GM12874 (cell line): ENCODE data around the gene EYS.

ENCODE experiments used
- CTCF ChIP-seq: IDR thresholded peaks from 2 replicates; pipeline ENCODE4 v1.5.1; 2011; ENCODE audit warnings: low read depth, mild to moderate bottlenecking, control low read depth, low read length, moderate library complexity; ENCODE audit not compliant: insufficient read depth

EYS gene

GRCh38 chr6:64807785-64808184 lies 899.2 kb downstream of the EYS start:
- TF ChIP-seq CTCF: no peak

GRCh38 chr6:64803470-64804166 lies 903.4 kb downstream of the EYS start:
- no peak for TF ChIP-seq CTCF

- no peak for TF ChIP-seq CTCF
These were observed 914.5 kb downstream of the EYS start for GRCh38 chr6:64792534-64792933.

DNA sequence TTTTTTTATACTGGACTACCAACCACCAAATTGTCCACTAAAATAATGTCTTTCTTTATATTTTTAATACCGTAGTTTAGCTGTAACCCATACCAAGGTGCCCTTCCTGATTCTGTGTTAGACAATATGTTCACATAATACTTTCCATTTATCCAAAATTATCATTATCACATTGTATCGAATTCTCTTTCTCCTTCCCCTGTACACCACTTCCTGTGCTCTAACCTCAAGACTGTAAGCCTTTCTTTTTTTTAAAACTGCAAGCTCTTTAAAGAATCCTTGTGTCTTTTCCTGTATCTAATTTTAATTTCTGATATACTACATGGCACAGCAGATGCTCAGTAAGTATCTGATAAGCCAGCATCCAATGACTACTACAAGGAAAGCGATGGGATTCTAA lies 917.5 kb downstream of the EYS start:
- no peak for TF ChIP-seq CTCF

DNA sequence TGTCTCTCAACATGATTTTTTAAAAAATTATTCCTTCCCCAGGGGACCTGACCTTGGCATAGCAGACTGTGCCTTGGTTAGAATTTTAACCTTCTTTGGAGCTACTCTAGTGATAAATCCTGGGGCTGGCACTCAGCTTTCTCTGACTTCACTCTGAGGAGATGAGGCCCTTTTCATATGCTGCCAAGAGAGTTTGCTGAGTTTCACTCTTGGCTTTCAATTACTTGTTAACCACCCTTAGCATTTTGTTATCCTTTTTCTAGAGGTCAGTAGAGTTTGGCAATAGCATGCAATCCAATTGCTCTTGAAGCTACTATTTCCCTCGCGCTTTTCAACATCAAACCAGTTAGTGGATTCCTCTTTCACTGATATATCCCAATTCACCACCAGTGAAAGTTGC lies 920.3 kb downstream of the EYS start:
- no peak for TF ChIP-seq CTCF

DNA sequence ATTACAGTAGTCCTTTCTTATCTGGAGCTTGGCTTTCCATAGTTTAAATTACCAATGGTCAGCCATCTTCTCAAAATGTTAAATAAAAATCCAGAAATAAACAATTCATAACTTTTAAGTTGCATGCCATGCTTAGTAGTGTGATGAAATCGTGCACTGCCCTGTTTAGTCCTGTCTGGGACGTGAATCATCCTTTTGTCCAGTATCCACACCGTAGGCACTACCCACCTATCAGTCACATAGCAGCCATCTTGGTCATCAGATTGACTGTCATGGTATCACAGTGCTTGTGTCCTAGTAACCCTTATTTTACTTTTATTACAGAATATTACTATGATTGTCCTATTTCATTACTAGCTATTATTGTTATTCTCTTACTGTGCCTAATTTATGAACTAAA lies 924.1 kb downstream of the EYS start:
- TF ChIP-seq CTCF: no peak

DNA sequence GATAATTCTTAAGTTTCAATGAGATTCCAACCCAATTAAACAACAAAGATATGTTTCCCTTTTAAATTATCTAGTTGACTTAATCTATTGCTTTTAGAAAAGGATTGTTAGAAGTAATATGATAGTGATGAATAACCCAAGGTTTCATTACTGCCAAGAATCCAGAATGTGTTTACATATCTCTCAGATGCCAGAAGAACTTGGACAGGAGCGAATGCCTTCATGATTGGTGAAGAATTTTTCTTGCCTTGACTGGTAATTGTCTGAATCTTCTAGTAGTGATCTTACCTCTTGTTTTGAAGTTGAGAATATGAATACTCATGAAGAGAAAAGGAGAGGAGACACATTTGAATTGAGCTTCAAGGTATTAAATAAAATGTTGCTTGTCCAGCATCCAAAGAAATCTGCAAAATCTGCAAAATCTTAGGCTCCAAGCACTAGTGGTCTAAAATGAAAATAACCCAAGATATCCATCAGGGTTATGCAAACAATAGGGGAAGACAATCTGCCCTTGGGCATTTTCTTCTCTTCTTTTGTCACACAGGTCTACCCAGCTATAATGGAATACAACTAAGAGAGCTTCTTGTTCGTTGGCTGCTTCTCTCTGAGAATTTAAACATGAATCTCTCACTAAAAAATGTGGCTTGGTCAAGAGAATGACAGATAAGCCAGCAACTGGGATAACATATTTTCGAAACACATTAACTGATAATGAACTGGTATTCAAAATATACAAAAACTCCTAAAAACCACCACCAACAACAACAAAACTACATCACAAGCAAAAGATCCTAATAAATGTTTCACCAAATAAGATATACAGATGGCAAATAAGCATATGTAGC lies 928.9 kb downstream of the EYS start:
- TF ChIP-seq CTCF: no peak
